Activated naive CD8-positive, alpha-beta T cell treated with anti-CD3 and anti-CD28 coated beads for 36 hours (primary cell): ENCODE measurements around the gene POLR1B. TPM values are rescaled to one million over a fixed set of nuclear protein-coding genes. Genes with fewer than 3 reads are reported as not detected.
A peak's percentile ranks its signal among the peaks of the same experiment; 100 is the strongest.

Experiments used
- DNase-seq: peaks from one replicate; pipeline ENCODE4 v3.0.0; 2021
- H3K27ac Mint-ChIP-seq: one replicate; pipeline ENCODE4 v1.8.0; 2022; ENCODE audit warnings: mild to moderate bottlenecking, moderate library complexity, mixed read lengths
- H3K27me3 Mint-ChIP-seq: one replicate; pipeline ENCODE4 v1.8.0; 2022; ENCODE audit warnings: mild to moderate bottlenecking, mixed read lengths
- H3K36me3 Mint-ChIP-seq: one replicate; pipeline ENCODE4 v1.8.0; 2021; ENCODE audit warnings: mild to moderate bottlenecking, mixed read lengths
- H3K4me1 Mint-ChIP-seq: one replicate; pipeline ENCODE4 v1.8.0; 2021; ENCODE audit warnings: mixed read lengths
- H3K4me3 Mint-ChIP-seq: one replicate; pipeline ENCODE4 v1.8.0; 2022; ENCODE audit warnings: mild to moderate bottlenecking, moderate library complexity, mixed read lengths
- H3K9me3 Mint-ChIP-seq: one replicate; pipeline ENCODE4 v1.8.0; 2022; ENCODE audit warnings: mixed read lengths
- total RNA-seq, 2 experiments: library from RNA; stranded (reverse); gene quantifications; one replicate each; pipeline ENCODE4 v1.2.3, GENCODE V29; 2021

Gene POLR1B
- total RNA-seq, 2 experiments from 2014 or later, result 71.2 to 80.8 TPM

GRCh38 chr2:112582314-112582746 is 40.1 kb downstream of the POLR1B start:
- H3K27me3 Mint-ChIP-seq, result no peaks in the 10 kb centered on the region
- peak; percentile 22 for DNase-seq
- no peak overlapping the region for H3K27ac Mint-ChIP-seq
- H3K9me3 Mint-ChIP-seq, result no peaks in the 10 kb centered on the region
- H3K4me3 Mint-ChIP-seq, result no peak overlapping the region
- peaks cover 22% of the 10 kb centered on the region for H3K4me1 Mint-ChIP-seq
- H3K36me3 Mint-ChIP-seq, result peaks cover 13% of the 10 kb centered on the region

- no peak for DNase-seq
- peaks cover 17% of the 10 kb centered on the region for H3K36me3 Mint-ChIP-seq
- no peaks in the 10 kb centered on the region for H3K27me3 Mint-ChIP-seq
- peaks cover 22% of the 10 kb centered on the region for H3K4me1 Mint-ChIP-seq
- peak overlapping the region; percentile 97 for H3K27ac Mint-ChIP-seq
- H3K4me3 Mint-ChIP-seq, result peak overlapping the region; percentile 91
- no peaks in the 10 kb centered on the region for H3K9me3 Mint-ChIP-seq
These were observed 41.4 kb downstream of the POLR1B start for GRCh38 chr2:112583497-112584133.

- Mint-ChIP-seq H3K27ac (peak within 1 kb of the TSS; percentile 97), H3K36me3 (peaks cover 17% of the 10 kb centered on the region), H3K4me3 (peak within 1 kb of the TSS; percentile 91), H3K27me3 (no peaks in the 10 kb centered on the region), H3K4me1 (peaks cover 22% of the 10 kb centered on the region), H3K9me3 (no peaks in the 10 kb centered on the region)
- DNase-seq, result peak; percentile 93
These were observed 42.0 kb downstream of the POLR1B start, which contains the start of gene CHCHD5 for GRCh38 chr2:112584134-112584890. Gene CHCHD5 (plus strand): TSS chr2:112584609. CDS start chr2:112584648, 39 bp downstream.

GRCh38 chr2:112584891-112585250 is 42.6 kb downstream of the POLR1B start:
- no peaks in the 10 kb centered on the region for H3K27me3 Mint-ChIP-seq
- H3K36me3 Mint-ChIP-seq, result peaks cover 17% of the 10 kb centered on the region
- peaks cover 22% of the 10 kb centered on the region for H3K4me1 Mint-ChIP-seq

GRCh38 chr2:112585400-112585799 is 43.1 kb downstream of the POLR1B start:
- Mint-ChIP-seq H3K27me3 (no peaks in the 10 kb centered on the region), H3K9me3 (no peaks in the 10 kb centered on the region), H3K36me3 (peaks cover 17% of the 10 kb centered on the region), H3K4me1 (peaks cover 22% of the 10 kb centered on the region), H3K4me3 (peak overlapping the region; percentile 91), H3K27ac (peak overlapping the region; percentile 97)
- DNase-seq, result no peak

More at GRCh38 chr2:112584891-112585250, 42.6 kb downstream of the POLR1B start:
- H3K4me3 Mint-ChIP-seq, result peak overlapping the region; percentile 91
- H3K27ac Mint-ChIP-seq, result peak overlapping the region; percentile 97
- no peak for DNase-seq
- no peaks in the 10 kb centered on the region for H3K9me3 Mint-ChIP-seq

GRCh38 chr2:112585873-112586464 is 43.7 kb downstream of the POLR1B start:
- Mint-ChIP-seq H3K4me3 (peak overlapping the region; percentile 12), H3K27ac (no peak overlapping the region), H3K27me3 (no peaks in the 10 kb centered on the region), H3K36me3 (peaks cover 17% of the 10 kb centered on the region), H3K4me1 (peaks cover 22% of the 10 kb centered on the region), H3K9me3 (no peaks in the 10 kb centered on the region)
- DNase-seq, result no peak

- Mint-ChIP-seq H3K27me3 (no peaks in the 10 kb centered on the region), H3K36me3 (peaks cover 19% of the 10 kb centered on the region), H3K27ac (no peak overlapping the region), H3K4me3 (no peak overlapping the region), H3K4me1 (peaks cover 14% of the 10 kb centered on the region), H3K9me3 (no peaks in the 10 kb centered on the region)
- DNase-seq, result no peak
These were observed 46.4 kb downstream of the POLR1B start for GRCh38 chr2:112588611-112589045.

GRCh38 chr2:112591413-112591812 is 49.1 kb downstream of the POLR1B start:
- H3K36me3 Mint-ChIP-seq, result peaks cover 13% of the 10 kb centered on the region
- no peaks in the 10 kb centered on the region for H3K9me3 Mint-ChIP-seq
- no peak overlapping the region for H3K4me3 Mint-ChIP-seq
- no peak overlapping the region for H3K27ac Mint-ChIP-seq
- DNase-seq, result no peak
- peaks cover 4% of the 10 kb centered on the region for H3K4me1 Mint-ChIP-seq
- H3K27me3 Mint-ChIP-seq, result no peaks in the 10 kb centered on the region

GRCh38 chr2:112593736-112594135 is 51.5 kb downstream of the POLR1B start:
- Mint-ChIP-seq H3K27me3 (no peaks in the 10 kb centered on the region), H3K27ac (no peak overlapping the region), H3K4me3 (no peak overlapping the region), H3K36me3 (peaks cover 1% of the 10 kb centered on the region), H3K4me1 (no peaks in the 10 kb centered on the region), H3K9me3 (no peaks in the 10 kb centered on the region)
- no peak for DNase-seq

GRCh38 chr2:112597537-112598322 is 55.5 kb downstream of the POLR1B start:
- no peak overlapping the region for H3K27ac Mint-ChIP-seq
- no peak overlapping the region for H3K4me3 Mint-ChIP-seq
- H3K36me3 Mint-ChIP-seq, result peaks cover 1% of the 10 kb centered on the region
- no peaks in the 10 kb centered on the region for H3K9me3 Mint-ChIP-seq
- H3K27me3 Mint-ChIP-seq, result no peaks in the 10 kb centered on the region
- DNase-seq, result no peak
- H3K4me1 Mint-ChIP-seq, result peaks cover 5% of the 10 kb centered on the region

GRCh38 chr2:112600634-112601033 is 58.4 kb downstream of the POLR1B start:
- Mint-ChIP-seq H3K9me3 (no peaks in the 10 kb centered on the region), H3K4me3 (no peak overlapping the region)

GRCh38 chr2:112601754-112602153 is 59.5 kb downstream of the POLR1B start:
- Mint-ChIP-seq H3K27ac (no peak overlapping the region), H3K36me3 (no peaks in the 10 kb centered on the region), H3K27me3 (no peaks in the 10 kb centered on the region), H3K4me3 (no peak overlapping the region), H3K4me1 (peaks cover 5% of the 10 kb centered on the region), H3K9me3 (no peaks in the 10 kb centered on the region)
- no peak for DNase-seq

More at GRCh38 chr2:112600634-112601033, 58.4 kb downstream of the POLR1B start:
- peaks cover 5% of the 10 kb centered on the region for H3K4me1 Mint-ChIP-seq
- no peak for DNase-seq
- no peak overlapping the region for H3K27ac Mint-ChIP-seq
- no peaks in the 10 kb centered on the region for H3K27me3 Mint-ChIP-seq
- no peaks in the 10 kb centered on the region for H3K36me3 Mint-ChIP-seq

GRCh38 chr2:112602917-112603316 is 60.7 kb downstream of the POLR1B start:
- no peaks in the 10 kb centered on the region for H3K36me3 Mint-ChIP-seq
- no peak for DNase-seq
- H3K4me3 Mint-ChIP-seq, result no peak overlapping the region
- no peaks in the 10 kb centered on the region for H3K27me3 Mint-ChIP-seq
- H3K9me3 Mint-ChIP-seq, result no peaks in the 10 kb centered on the region
- H3K4me1 Mint-ChIP-seq, result peaks cover 5% of the 10 kb centered on the region
- H3K27ac Mint-ChIP-seq, result no peak overlapping the region

- Mint-ChIP-seq H3K36me3 (no peaks in the 10 kb centered on the region), H3K27ac (no peak overlapping the region), H3K9me3 (no peaks in the 10 kb centered on the region), H3K27me3 (no peaks in the 10 kb centered on the region), H3K4me3 (no peak overlapping the region), H3K4me1 (peaks cover 5% of the 10 kb centered on the region)
- no peak for DNase-seq
These were observed 61.5 kb downstream of the POLR1B start for GRCh38 chr2:112603731-112604130.

GRCh38 chr2:112604952-112605351 is 62.7 kb downstream of the POLR1B start:
- Mint-ChIP-seq H3K36me3 (no peaks in the 10 kb centered on the region), H3K9me3 (no peaks in the 10 kb centered on the region), H3K27ac (no peak overlapping the region), H3K27me3 (no peaks in the 10 kb centered on the region), H3K4me1 (peaks cover 3% of the 10 kb centered on the region), H3K4me3 (no peak overlapping the region)
- no peak for DNase-seq
